ENCODE measurements around the gene HECW1.

Gene HECW1

DNA sequence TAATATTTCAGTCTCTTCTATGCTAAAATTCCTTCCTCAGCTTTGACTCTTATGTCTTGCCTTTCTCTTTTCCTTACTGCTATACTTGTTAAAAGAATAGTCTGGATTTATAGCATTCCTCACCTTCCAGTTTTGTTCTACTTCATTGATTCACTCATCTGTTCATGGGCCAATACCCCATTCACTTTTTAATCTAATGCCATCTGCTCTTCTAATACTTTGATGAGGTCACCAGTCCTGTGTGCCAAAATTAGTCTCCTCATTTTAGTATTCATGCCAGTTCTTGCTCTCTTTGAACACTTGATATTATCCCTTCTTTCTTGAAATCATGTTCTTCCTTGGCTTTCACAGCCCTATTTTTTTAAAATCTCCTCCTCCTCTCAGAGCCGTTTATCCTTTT is 489.8 kb downstream of the HECW1 start:
- H3K4me3 ChIP-seq (ENCODE audit: low read depth, low read length) = no peak overlapping the region
- TF ChIP-seq, protein P1, sequence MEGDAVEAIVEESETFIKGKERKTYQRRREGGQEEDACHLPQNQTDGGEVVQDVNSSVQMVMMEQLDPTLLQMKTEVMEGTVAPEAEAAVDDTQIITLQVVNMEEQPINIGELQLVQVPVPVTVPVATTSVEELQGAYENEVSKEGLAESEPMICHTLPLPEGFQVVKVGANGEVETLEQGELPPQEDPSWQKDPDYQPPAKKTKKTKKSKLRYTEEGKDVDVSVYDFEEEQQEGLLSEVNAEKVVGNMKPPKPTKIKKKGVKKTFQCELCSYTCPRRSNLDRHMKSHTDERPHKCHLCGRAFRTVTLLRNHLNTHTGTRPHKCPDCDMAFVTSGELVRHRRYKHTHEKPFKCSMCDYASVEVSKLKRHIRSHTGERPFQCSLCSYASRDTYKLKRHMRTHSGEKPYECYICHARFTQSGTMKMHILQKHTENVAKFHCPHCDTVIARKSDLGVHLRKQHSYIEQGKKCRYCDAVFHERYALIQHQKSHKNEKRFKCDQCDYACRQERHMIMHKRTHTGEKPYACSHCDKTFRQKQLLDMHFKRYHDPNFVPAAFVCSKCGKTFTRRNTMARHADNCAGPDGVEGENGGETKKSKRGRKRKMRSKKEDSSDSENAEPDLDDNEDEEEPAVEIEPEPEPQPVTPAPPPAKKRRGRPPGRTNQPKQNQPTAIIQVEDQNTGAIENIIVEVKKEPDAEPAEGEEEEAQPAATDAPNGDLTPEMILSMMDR (IDR thresholded peaks at IDR 0.05; ENCODE audit: control insufficient read depth, extremely low read depth, insufficient read depth) = no peak
- no peak for DNase-seq (ENCODE audit: low read depth)

DNA sequence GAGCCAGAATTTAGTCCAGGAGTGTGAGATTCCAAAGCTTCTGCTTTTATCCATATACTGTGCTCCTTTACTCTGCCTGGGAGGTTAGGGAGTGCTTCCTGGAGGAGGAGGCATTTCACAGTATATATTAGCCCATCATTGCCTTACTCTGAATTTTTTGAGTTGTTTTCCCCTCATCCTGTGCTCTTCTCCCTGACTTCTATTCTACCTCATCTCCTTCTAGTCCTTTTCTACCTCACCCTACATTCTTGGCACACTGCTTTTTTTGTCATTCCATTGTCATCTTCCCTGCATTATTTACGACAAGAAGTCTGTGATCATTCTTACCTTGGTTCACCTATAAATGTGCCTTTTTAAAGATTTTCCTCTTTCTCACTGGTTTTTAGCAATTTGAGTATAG is 491.8 kb downstream of the HECW1 start:
- DNase-seq (ENCODE audit: low read depth) = no peak
- H3K4me3 ChIP-seq (ENCODE audit: low read depth, low read length) = no peak overlapping the region
- TF ChIP-seq, protein P1 (IDR thresholded peaks at IDR 0.05; ENCODE audit: control insufficient read depth, extremely low read depth, insufficient read depth) = no peak

DNA sequence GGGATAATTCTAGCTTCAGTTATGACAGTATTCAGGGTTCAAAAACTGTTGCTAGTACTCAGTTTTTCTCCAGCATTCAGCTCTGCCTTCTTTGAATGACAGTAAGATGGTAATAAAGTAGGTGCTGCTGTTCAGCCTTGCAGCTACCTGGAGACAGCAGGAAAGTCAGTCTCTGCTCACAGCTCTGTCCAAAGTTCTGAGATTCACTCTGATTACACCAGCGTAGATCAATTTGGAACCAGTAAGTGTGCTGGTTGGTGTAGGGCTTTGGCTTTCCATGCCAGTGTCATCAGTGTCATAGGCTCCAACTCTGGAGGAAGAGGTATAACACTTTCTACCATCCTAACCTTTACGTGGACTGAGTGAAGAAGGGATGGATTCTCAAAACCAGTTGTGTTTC is 496.6 kb downstream of the HECW1 start:
- TF ChIP-seq, protein P1 (IDR thresholded peaks at IDR 0.05; ENCODE audit: control insufficient read depth, extremely low read depth, insufficient read depth) = no peak
- H3K4me3 ChIP-seq (ENCODE audit: low read depth, low read length) = no peak overlapping the region
- no peak for DNase-seq (ENCODE audit: low read depth)

DNA sequence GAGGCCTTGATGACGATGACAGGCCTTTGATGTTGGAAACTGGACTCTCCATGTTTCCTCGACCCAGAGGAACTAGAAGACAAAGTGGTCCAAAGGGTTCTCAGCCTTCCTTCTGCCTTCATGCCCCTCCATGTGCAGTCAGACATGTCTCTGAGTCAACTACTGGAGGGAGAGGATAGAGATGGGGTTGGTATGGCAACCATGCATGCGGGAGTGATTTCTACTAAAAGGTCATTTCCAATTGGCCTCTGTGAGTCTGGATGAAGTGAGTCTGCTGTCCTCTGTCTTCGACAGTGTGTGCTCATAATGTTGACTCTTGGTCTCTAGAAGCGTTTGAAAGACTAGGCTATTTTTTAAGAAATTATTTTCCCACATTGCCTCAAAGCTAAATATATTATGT is 499.7 kb downstream of the HECW1 start:
- TF ChIP-seq, protein P1 (IDR thresholded peaks at IDR 0.05; ENCODE audit: control insufficient read depth, extremely low read depth, insufficient read depth) = no peak
- no peak for DNase-seq (ENCODE audit: low read depth)
- no peak overlapping the region for H3K4me3 ChIP-seq (ENCODE audit: low read depth, low read length)

DNA sequence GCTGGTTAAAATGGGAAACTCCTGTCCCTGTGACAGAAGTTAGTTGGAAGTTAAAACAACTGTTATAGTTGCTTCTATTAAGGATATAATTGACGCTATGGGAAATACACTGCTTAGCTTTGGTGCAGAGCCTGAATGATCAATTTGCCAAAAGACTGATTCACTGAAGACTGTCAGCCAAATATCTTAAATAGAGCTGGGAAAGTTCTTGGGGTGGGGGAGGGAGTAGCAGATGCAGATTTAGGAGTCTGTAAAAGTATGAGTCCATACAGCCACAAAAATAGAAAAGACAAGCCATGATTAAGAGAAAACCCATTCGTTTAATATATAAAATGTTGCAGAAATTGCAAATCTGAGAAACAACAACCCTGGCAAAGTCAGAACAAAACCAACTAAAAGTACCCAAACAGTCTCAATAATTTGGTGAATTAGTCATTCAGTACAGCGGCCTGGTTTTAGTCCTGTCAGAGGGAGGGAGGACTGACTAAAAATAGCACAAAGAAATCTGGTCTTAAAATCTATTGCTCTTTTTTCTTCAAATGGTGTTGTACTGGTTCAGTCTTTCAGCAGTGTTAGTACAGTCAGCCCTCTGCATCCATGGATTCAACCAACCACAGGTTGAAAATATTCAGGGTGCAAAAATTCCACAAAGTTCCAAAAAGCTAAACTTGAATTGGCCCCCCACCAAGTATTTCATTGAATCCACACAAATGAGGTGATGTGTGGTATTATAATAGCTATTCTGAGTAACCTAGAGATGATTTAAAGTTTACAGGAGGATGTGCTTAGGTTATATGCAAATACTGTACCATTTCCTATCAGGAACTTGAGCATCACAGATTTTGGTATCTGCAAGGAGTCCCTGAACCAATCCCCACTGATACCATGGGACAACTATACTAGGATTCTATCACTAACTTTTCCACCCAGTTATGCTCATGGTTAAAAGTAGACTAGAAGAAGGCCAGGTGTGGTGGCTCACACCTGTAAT is 500.4 kb downstream of the HECW1 start:
- no peak for DNase-seq (ENCODE audit: low read depth)

More for the DNA sequence above, 500.4 kb downstream of the HECW1 start:
- TF ChIP-seq, protein P1 (IDR thresholded peaks at IDR 0.05; ENCODE audit: control insufficient read depth, extremely low read depth, insufficient read depth) = no peak
- no peak overlapping the region for H3K4me3 ChIP-seq (ENCODE audit: low read depth, low read length)

All from LNCaP clone FGC (cell line).